GM12878 (cell line): ENCODE measurements around the gene DBR1. TPM values are rescaled to one million over a fixed set of nuclear protein-coding genes. Genes with fewer than 3 reads are reported as not detected.

Experiments used
- ATAC-seq: fragments of 200-7000 bp; cut with Tn5 transposase; 3 replicates; pipeline ENCODE4 v1.9.1; 2020; ENCODE audit warnings: mild to moderate bottlenecking, moderate library complexity
- BruUV-seq: library from RNA; stranded (reverse); fragments of 400-500 nt; replicated peaks from 2 replicates; lab custom pipeline; 2021; lab: Mats Ljungman, UMichigan
- CTCF ChIA-PET: fragments of 300-600 bp; sonication (Branson Sonifier 250); formaldehyde crosslinking; extraction: SDS; loops from one replicate; lab custom pipeline; 2021; ENCODE audit warnings: inconsistent platforms; lab: Yijun Ruan, JAX
- POLR2A ChIA-PET: fragments of 350-600 bp; formaldehyde crosslinking; extraction: SDS; loops from one replicate; lab custom pipeline; 2021; ENCODE audit warnings: inconsistent platforms; lab: Charles Lee
- RAD21 ChIA-PET: fragments of 300-600 bp; sonication (Branson Sonifier 250); formaldehyde crosslinking; loops from one replicate; lab custom pipeline; 2023; ENCODE audit warnings: antibody characterized with exemption; ENCODE audit not compliant: unreplicated experiment; lab: Charles Lee
- SMC1A ChIA-PET: fragments of 300-600 bp; sonication (Branson Sonifier 250); formaldehyde crosslinking; loops from one replicate; lab custom pipeline; 2023; ENCODE audit not compliant: unreplicated experiment, uncharacterized antibody; lab: Charles Lee
- DNase-seq: peaks from one replicate; pipeline ENCODE4 v3.0.0-alpha.2; 2011; ENCODE audit warnings: low read depth, low spot score
- FAIRE-seq: peaks from 3 replicates; lab custom pipeline; 2011; peaks lifted over from hg19 to GRCh38; lab: Jason Lieb, UNC
- H2AFZ ChIP-seq: 2 replicates; pipeline ENCODE4 v1.6.0; 2011; ENCODE audit warnings: low read depth, low read length, control low read depth; ENCODE audit not compliant: control insufficient read depth
- H3K27ac ChIP-seq: 2 replicates; pipeline ENCODE4 v1.5.1; 2011; ENCODE audit warnings: control low read depth; ENCODE audit not compliant: control insufficient read depth, insufficient read depth
- H3K27me3 ChIP-seq, 2 experiments: replicated peaks in 1 of 2; 2 replicates each; pipeline versions ENCODE4 v1.6.0 to v1.6.1; 2011; ENCODE audit warnings: low read length in 1 of 2; ENCODE audit not compliant: control insufficient read depth in 2 of 2, insufficient read depth in 2 of 2
- H3K36me3 ChIP-seq, 2 experiments: 2 replicates each; pipeline ENCODE4 v1.5.1; 2011; ENCODE audit warnings: low read length in 1 of 2; ENCODE audit not compliant: control insufficient read depth in 2 of 2, insufficient read depth in 2 of 2
- H3K4me1 ChIP-seq: 2 replicates; pipeline ENCODE4 v1.6.1; 2011; ENCODE audit warnings: mild to moderate bottlenecking, low read length, moderate library complexity, mixed read lengths; ENCODE audit not compliant: control insufficient read depth, insufficient read depth
- H3K4me2 ChIP-seq: 2 replicates; pipeline ENCODE4 v1.6.0; 2011; ENCODE audit warnings: control low read depth; ENCODE audit not compliant: control insufficient read depth, insufficient read depth
- H3K4me3 ChIP-seq: fragments of 200-600 bp; sonication (generic); 2 replicates; pipeline ENCODE4 v1.5.1; 2016
- H3K79me2 ChIP-seq: 2 replicates; pipeline ENCODE4 v1.6.0; 2011; ENCODE audit warnings: low read length; ENCODE audit not compliant: control insufficient read depth, insufficient read depth
- H3K9ac ChIP-seq: 2 replicates; pipeline ENCODE4 v1.8.0; 2011; ENCODE audit warnings: low read length, control low read depth, mixed read lengths; ENCODE audit not compliant: control insufficient read depth, insufficient read depth
- H3K9me3 ChIP-seq: replicated peaks from 3 replicates; pipeline ENCODE4 v1.5.1; 2011; ENCODE audit warnings: mild to moderate bottlenecking, low read length; ENCODE audit not compliant: control insufficient read depth, insufficient read depth
- H4K20me1 ChIP-seq: 2 replicates; pipeline ENCODE4 v1.6.0; 2011; ENCODE audit not compliant: control insufficient read depth, insufficient read depth
- CBFB ChIP-seq: IDR thresholded peaks from 2 replicates; pipeline ENCODE4 v1.6.1; 2016; ENCODE audit warnings: antibody characterized with exemption, low read depth
- HDAC6 ChIP-seq: fragments of 200-600 bp; sonication (generic); IDR thresholded peaks from one replicate; pipeline ENCODE4 v1.8.0; 2017; ENCODE audit warnings: antibody characterized with exemption; ENCODE audit not compliant: unreplicated experiment
- IKZF2 ChIP-seq, 2 experiments: fragments of 450-650 bp; IDR thresholded peaks; 2 replicates each; pipeline ENCODE4 v1.6.1; 2017; ENCODE audit warnings: mild to moderate bottlenecking in 2 of 2, moderate library complexity in 2 of 2
- RB1 ChIP-seq: fragments of 450-650 bp; formaldehyde crosslinking; IDR thresholded peaks from 2 replicates; pipeline ENCODE4 v1.6.1; 2017; ENCODE audit warnings: mild to moderate bottlenecking, borderline replicate concordance
- TCF12 ChIP-seq: IDR thresholded peaks from 2 replicates; pipeline ENCODE4 v1.6.1; 2011; ENCODE audit warnings: low read depth, mild to moderate bottlenecking, low read length
- WGBS: methylation state at CpG from one replicate; pipeline ENCODE4 v1.1.6; 2016; ENCODE audit warnings: low lambda C conversion rate; ENCODE audit not compliant: insufficient replicate concordance, insufficient coverage; ENCODE audit errors: missing lambda C conversion rate; 5-methylcytosine and 5-hydroxymethylcytosine counted together
- in situ Hi-C: fragments of 300-500 bp; cut with MboI; formaldehyde crosslinking; loops from 9 replicates; pipeline ENCODE4 v1.14.3; 2018; ENCODE audit warnings: mixed read lengths
- intact Hi-C: fragments of 100-400 bp; cut with micrococcal nuclease; formaldehyde crosslinking; loops from one replicate; pipeline ENCODE4 v1.14.2; 2022; ENCODE audit not compliant: unreplicated experiment
- polyA plus RNA-seq, 11 experiments: library from polyadenylated mRNA; depleted of rRNA in 4 of 11; unstranded in 6 of 11; stranded (reverse) in 5 of 11; fragments of >200 nt; fragmentation: Nextera tagmentation in 4 of 11; fragmentation: Illumina TruSeq in 1 of 11; extraction: Ambion mirVana in 4 of 11; extraction: Trizol in 1 of 11; gene quantifications; 1 replicate in 1 of 11; 2 replicates in 10 of 11; pipeline versions ENCODE4 v1.2.1 to v1.2.3, GENCODE V29; 2011 to 2016; ENCODE audit warnings: inconsistent platforms in 2 of 11, missing spikeins in 2 of 11, low read depth in 1 of 11
- total RNA-seq, 4 experiments: library from RNA; depleted of rRNA in 3 of 4; stranded (reverse); fragments of >200 nt in 3 of 4; fragmentation: Illumina TruSeq in 1 of 4; extraction: Trizol in 1 of 4; gene quantifications; 2 replicates each; pipeline versions ENCODE4 v1.2.1 to v1.2.3, GENCODE V29; 2013 to 2021
- TF ChIP-seq, protein P1 (sequence below): fragments of 450-650 bp; formaldehyde crosslinking; IDR thresholded peaks from 2 replicates; pipeline ENCODE4 v1.4.0; 2022; ENCODE audit warnings: mild to moderate bottlenecking, moderate library complexity

Gene DBR1
- total and polyA plus RNA-seq, 10 of the 15 experiments (the other 5 are each of a cell fraction or from before 2014, with no cell fraction given): 4.1 to 17.3 (median 15.8) TPM

- peak; percentile 84 for FAIRE-seq
- Histone ChIP-seq H3K4me3 (peak overlapping the region; percentile 90), H3K79me2 (peaks cover 45% of the 10 kb centered on the region), H3K27me3 (no peaks in the 10 kb centered on the region), H3K36me3 (peaks cover 0 to 5% of the 10 kb centered on the region in 2 experiments; a peak in 1 of 4 replicates), H3K4me1 (no peaks in the 10 kb centered on the region), H2AFZ (peak overlapping the region; percentile 100), H3K9ac (peak overlapping the region; percentile 99), H3K4me2 (peak overlapping the region; percentile 97)
- intact Hi-C loops: loop anchor here (1.0 to 10.0 kb wide), 2 partner anchors 9 to 228 kb away; no protein-coding TSS in a partner anchor
- in situ Hi-C loops: no loop called here
- ChIA-PET SMC1A (interaction anchor here (0.6 to 5.4 kb wide), 5 partner anchors 8 to 44 kb away, joined by 3 to 34 read pairs (median 3); partner anchors contain the start of gene DBR1), RAD21 (interaction anchor here (1.3 kb wide), 1 partner anchor 13 kb away, joined by 6 read pairs; the partner anchor contains the start of gene DBR1)
- peak; percentile 94 for ATAC-seq
- under 1% methylated on average over 25 of the region's 25 CpGs for WGBS
- peak; percentile 54 for DNase-seq
- no peak for TF ChIP-seq HDAC6
- TF ChIP-seq RB1: no peak
- TF ChIP-seq TCF12: peak; percentile 66; the same call in 1 of the 2 replicates
- TF ChIP-seq, all 136 proteins: peak for 1
- no TSS peak for BruUV-seq
- ChIA-PET POLR2A (interaction anchor here (0.6 to 3.2 kb wide), 2 partner anchors 13 to 68 kb away, joined by 5 to 20 read pairs; partner anchors contain the start of gene DBR1), CTCF (interaction anchor here (1.3 to 2.3 kb wide), 3 partner anchors 8 to 13 kb away, joined by 4 to 12 read pairs (median 4); partner anchors contain the start of gene DBR1)
- Histone ChIP-seq H3K9me3 (no peaks in the 10 kb centered on the region), H4K20me1 (no peaks in the 10 kb centered on the region), H3K27ac (peak overlapping the region; percentile 99)
Observed at GRCh38 chr3:138186803-138187295, 12.1 kb upstream of the DBR1 start.

DNA sequence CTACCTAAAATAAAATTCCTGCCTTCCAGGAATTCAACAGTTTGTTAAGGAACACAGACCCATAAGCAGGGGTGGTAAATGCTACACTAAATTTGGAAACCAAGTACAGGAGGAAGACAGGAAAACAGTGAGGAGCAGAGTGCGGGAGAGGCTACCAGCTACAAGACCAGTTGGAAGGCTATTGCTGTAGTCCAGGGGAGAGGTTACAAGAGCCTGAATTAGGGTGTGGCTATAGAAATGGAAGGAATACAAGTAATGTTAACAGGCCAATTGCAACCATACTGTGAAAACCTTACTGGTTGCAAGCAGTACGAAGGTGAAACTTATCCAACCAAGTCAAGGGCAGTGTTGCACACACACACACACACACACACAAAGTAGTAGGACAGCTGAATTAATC is 11.5 kb upstream of the DBR1 start:
- Histone ChIP-seq H3K9ac (no peak overlapping the region), H2AFZ (peak overlapping the region; percentile 100), H4K20me1 (no peaks in the 10 kb centered on the region), H3K27me3 (peaks cover 0 to 1% of the 10 kb centered on the region in 2 experiments; a peak in 1 of 4 replicates), H3K27ac (no peak overlapping the region), H3K4me3 (no peak overlapping the region), H3K4me2 (peak overlapping the region; percentile 97), H3K79me2 (peaks cover 38% of the 10 kb centered on the region), H3K4me1 (no peaks in the 10 kb centered on the region)
- SMC1A ChIA-PET: interaction anchor here (1.2 to 5.4 kb wide), 3 partner anchors 8 to 20 kb away, joined by 3 to 34 read pairs (median 3); partner anchors contain the start of gene DBR1
- POLR2A ChIA-PET: interaction anchor here (1.0 to 3.2 kb wide), 2 partner anchors 9 to 13 kb away, joined by 4 to 20 read pairs; partner anchors contain the start of gene DBR1
- RAD21 ChIA-PET: interaction anchor here (1.3 to 1.6 kb wide), 2 partner anchors 12 to 14 kb away, joined by 4 to 6 read pairs; partner anchors contain the start of gene DBR1
- no peak for FAIRE-seq
- WGBS: 45% methylated on average over 2 of the region's 2 CpGs
- no peak for DNase-seq
- intact Hi-C loops: loop anchor here (10.0 kb wide), 1 partner anchor 229 kb away; no protein-coding TSS in a partner anchor
- no TSS peak for BruUV-seq
- in situ Hi-C loops: no loop called here
- no peak for ATAC-seq
- CTCF ChIA-PET: interaction anchor here (1.3 to 2.3 kb wide), 3 partner anchors 8 to 12 kb away, joined by 4 to 12 read pairs (median 4); partner anchors contain the start of gene DBR1
- no peak for TF ChIP-seq CBFB
- TF ChIP-seq, protein P1, sequence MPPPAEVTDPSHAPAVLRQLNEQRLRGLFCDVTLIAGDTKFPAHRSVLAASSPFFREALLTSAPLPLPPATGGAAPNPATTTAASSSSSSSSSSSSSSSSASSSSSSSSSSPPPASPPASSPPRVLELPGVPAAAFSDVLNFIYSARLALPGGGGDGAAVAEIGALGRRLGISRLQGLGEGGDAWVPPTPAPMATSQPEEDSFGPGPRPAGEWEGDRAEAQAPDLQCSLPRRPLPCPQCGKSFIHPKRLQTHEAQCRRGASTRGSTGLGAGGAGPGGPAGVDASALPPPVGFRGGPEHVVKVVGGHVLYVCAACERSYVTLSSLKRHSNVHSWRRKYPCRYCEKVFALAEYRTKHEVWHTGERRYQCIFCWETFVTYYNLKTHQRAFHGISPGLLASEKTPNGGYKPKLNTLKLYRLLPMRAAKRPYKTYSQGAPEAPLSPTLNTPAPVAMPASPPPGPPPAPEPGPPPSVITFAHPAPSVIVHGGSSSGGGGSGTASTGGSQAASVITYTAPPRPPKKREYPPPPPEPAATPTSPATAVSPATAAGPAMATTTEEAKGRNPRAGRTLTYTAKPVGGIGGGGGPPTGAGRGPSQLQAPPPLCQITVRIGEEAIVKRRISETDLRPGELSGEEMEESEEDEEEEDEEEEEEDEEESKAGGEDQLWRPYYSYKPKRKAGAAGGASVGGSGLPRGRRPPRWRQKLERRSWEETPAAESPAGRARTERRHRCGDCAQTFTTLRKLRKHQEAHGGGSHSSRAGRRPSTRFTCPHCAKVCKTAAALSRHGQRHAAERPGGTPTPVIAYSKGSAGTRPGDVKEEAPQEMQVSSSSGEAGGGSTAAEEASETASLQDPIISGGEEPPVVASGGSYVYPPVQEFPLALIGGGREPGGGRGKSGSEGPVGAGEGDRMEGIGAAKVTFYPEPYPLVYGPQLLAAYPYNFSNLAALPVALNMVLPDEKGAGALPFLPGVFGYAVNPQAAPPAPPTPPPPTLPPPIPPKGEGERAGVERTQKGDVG: no peak
- TF ChIP-seq IKZF2 (IDR thresholded peaks at IDR 0.05): no peak
- TF ChIP-seq, all 136 proteins: peak for 0
- no peaks in the 10 kb centered on the region for H3K9me3 ChIP-seq
- H3K36me3 ChIP-seq: no peaks in the 10 kb centered on the region; a peak in 1 of 4 replicates
